Choroid plexus epithelial cell (primary cell): ENCODE data around the gene MOCS3.
A peak's percentile ranks its signal among the peaks of the same experiment; 100 is the strongest.

Experiments used
- DNase-seq: peaks from one replicate; pipeline ENCODE4 v3.0.0-alpha.2; 2010; ENCODE audit warnings: low read depth
- H3K4me3 ChIP-seq: 2 replicates; pipeline ENCODE4 v1.5.1; 2011; ENCODE audit warnings: low read depth, mild to moderate bottlenecking, control low read depth, low read length, moderate library complexity
- TF ChIP-seq, protein P1 (sequence below): conservative IDR thresholded peaks from 2 replicates; pipeline ENCODE4 v1.5.1; 2011; ENCODE audit warnings: low read depth, mild to moderate bottlenecking, control low read depth, inconsistent platforms, low read length, moderate library complexity

The MOCS3 gene

DNA sequence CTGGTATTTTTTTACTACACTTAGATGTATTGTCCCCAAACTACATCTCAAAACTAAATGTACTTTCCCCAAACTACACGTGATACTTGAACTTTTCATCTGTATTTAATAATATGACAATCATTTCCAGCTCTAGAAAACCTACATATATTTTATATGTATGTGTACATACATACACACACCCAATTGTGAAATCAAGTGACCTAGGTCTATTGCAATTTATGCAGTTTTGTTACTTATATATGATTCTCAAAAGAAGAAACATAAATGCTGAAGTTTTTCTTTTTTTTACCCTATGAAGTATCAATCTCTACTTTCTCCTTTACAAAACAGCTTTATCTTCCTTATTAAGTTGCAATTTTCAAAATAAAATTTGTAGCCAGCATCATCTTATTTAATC lies 32.1 kb upstream of the MOCS3 start:
- H3K4me3 ChIP-seq = no peak overlapping the region
- TF ChIP-seq, protein P1, sequence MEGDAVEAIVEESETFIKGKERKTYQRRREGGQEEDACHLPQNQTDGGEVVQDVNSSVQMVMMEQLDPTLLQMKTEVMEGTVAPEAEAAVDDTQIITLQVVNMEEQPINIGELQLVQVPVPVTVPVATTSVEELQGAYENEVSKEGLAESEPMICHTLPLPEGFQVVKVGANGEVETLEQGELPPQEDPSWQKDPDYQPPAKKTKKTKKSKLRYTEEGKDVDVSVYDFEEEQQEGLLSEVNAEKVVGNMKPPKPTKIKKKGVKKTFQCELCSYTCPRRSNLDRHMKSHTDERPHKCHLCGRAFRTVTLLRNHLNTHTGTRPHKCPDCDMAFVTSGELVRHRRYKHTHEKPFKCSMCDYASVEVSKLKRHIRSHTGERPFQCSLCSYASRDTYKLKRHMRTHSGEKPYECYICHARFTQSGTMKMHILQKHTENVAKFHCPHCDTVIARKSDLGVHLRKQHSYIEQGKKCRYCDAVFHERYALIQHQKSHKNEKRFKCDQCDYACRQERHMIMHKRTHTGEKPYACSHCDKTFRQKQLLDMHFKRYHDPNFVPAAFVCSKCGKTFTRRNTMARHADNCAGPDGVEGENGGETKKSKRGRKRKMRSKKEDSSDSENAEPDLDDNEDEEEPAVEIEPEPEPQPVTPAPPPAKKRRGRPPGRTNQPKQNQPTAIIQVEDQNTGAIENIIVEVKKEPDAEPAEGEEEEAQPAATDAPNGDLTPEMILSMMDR = no peak
- DNase-seq = no peak

DNA sequence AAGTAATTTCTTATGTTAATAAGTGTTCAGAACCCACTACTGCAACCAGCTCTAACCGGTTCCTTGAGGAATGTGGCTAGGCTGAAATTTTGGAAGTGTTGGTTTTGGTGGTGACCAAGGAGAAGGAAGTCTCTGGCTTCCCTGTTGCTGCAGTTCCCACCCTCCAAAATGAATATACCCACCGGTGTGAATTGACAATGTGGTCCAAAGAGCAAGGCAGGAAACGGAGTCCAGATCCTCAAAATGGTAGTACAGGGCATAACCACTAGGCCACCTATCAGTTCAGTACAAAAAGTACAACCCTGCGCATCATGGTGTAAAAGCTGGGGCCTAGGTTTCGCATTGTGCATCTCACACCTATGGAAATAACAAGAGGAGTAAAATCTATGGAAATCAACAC lies 30.1 kb upstream of the MOCS3 start:
- H3K4me3 ChIP-seq = peak overlapping the region; percentile 84
- TF ChIP-seq, protein P1 = peak; percentile 5
- DNase-seq = no peak

DNA sequence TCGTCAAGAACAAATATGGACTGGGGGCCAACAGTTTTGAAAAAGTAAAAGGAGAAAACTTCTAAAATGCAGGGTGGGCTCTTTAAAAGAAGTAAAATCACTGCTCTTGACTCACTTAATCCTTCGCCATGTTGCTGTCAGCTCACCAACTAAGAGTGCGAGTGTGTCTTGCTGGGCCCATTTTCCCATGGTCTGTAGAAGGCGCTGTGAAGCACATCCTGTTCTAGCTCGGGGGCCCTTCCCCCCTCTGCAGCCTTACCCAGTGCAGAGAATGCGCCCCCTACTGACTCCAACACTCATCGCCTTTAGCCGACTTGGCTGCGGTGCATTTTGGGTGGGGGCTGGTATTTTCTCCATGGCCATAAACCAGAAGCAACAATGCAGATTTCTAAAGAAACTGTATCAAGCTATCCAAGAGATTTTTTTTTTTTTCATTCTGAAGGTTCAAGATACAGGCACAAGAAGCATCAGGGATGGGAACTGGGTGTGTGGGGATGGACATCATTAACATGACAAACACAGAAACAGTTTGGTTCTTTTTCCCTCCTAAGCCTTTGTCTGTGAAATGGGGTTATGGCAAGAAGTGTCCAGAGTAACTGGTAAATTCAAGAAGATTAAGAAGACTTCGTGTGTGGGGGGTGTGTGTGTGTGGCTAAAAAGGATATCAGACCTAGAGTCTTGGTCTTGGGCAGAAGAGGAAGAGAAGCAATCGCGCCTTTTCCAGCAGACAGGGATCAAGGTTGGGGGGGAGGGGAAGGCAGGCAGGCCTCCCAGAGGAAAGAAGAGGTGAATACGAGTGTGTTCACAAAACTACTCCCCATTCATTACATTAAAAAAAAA lies 29.1 kb upstream of the MOCS3 start:
- DNase-seq = peak; percentile 99
- TF ChIP-seq, protein P1 = peak; percentile 100
- peak overlapping the region; percentile 84 for H3K4me3 ChIP-seq

DNA sequence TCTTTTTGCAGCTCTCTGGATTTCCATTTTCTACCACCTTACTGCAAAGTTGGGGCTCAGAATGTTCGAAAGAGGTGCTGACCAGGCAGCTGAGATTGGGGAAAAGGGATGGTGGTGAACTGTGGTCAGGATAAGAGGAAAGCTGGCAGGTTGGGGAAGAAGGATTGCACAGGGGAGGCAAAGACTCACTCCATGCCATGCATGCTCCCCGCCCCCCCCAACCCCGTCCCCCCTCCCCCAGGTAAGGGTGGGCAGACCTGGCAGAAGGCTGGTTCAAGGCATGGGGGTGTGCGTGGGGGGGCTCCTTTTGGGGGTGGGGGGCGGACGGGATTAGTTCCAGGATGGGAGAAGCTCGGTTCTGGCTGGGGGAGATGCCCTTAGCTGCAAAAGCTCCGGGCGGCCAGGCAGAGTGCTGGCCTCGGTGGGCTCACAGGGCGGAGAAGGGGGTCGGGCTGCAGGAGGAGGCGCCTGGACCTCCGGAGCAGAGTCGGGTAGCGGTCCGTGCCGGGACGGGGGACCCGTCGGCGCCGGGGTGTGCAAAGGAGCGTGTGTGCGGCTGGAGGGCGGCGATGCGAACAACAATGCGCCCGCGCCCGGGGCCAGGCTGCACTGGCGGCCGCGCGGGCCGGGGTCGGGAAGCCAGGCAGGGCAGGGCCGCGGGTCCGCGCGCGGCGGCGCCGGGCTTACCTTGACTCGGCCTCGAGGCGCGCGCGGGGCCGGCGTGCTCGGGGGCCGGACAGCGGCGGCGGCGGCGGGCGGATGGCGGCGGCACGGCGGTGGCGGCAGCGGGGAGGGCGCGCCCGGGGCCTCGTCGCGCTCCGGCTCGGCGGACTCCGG lies 28.3 kb upstream of the MOCS3 start:
- TF ChIP-seq, protein P1 = no peak
- DNase-seq = no peak
- peak overlapping the region; percentile 84 for H3K4me3 ChIP-seq

DNA sequence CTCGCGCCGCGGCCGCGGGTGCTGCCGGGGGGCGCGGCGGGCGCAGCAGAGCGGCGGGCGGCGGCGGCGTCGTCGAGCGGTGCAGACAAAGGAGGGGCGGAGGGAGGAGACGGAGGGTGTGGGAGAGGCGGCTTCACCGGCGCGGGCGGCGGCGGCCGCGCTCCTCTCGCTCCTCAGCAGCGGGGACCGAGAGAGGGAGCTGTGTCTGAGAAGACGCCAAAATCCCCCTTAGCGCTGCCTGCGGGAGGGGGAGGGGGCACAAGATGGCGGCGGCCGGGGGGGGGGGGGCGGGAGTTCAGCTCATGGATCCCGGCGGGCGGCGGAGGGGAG lies 27.7 kb upstream of the MOCS3 start:
- peak overlapping the region; percentile 84 for H3K4me3 ChIP-seq
- no peak for DNase-seq
- TF ChIP-seq, protein P1 = no peak

DNA sequence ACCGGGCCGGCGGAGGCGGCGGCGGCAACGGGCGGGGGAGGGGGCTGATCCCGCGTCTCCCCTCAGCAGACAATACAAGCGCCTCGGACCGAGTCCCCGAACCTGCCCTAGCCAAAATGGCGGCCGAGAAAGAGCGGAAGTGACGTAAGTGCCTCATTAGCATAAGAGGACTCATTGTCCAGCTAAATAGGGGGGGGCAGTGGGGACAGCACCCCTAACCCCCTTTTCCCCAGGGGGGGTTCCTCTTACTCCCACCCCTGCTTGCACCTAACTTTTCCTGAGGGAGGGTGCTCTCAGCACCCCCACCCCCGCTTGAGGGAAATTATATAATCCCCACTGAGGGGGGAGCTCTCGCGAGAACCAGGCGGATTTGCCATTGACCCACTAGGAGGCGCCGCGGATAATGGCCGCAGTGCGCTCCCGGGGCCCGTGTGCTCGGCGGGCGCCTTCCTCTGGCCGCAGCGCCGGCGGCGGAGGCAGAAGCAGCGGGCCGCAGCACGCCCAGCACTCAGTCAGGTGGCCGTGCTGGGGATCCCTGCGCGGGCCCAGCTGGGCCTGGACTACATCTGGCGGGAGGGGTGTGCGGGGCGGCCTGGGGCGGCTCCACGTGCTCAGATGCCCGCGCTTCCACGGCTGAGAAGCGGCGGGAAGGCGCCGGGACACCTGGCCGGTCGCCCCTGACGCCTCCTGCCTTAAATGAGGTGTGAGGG lies 27.2 kb upstream of the MOCS3 start, which contains the start of gene ADNP:
Gene ADNP, minus strand, starts transcription at position 132 of the 710 bp plus-strand sequence. CDS start 27,441 bp downstream, outside the sequence.
- peak; percentile 98 for DNase-seq
- TF ChIP-seq, protein P1 = peak; percentile 65
- H3K4me3 ChIP-seq = peak within 1 kb of the TSS; percentile 84
